ENCODE results near the gene LRBA.

Gene LRBA

DNA sequence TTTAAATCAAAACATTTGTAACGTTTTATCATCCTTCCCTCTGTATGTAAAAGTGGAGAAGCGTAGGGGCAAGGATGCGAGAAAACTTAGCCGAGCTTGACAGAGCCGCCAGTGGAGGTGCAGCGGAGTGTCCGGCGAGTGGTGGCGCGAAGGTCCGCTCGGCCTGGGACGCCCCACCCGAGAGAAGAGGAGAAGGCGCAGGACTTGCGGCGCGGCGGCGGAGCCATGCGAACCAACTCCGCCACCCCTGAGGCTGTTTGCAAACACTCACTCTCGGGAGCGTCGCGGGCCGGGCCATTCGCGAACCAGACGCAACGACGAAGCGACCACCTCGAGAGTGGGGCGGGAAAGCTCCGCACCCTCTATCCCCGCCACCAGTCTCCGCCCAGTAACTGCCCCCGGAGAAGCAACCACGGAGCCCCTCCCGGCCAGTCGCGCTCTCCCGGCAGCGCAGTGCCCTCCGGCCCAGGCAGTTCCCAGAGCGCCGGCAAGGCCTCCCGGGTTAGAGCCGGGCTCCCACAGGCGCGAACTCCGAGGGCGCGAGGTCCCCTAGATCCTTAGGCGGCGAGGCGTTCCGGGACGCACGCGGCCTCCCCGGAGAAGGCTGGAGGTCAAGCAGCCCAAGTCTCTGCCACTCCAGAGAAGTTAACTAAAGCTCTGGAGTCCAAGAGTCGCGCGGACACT, 435.4 kb downstream of the LRBA start:
- peak overlapping the region; percentile 91 for H2BK5ac ChIP-seq (ENCODE audit: low read length)
- peaks cover 6 to 22% of the 10 kb centered on the region in 2 donors for H3K4me1 ChIP-seq (ENCODE audit: control insufficient read depth in 2 of 2, insufficient read depth in 1 of 2, low read depth in 1 of 2, low read length in 2 of 2)
- H3K27ac ChIP-seq (replicated peaks; ENCODE audit: low read length) = peak overlapping the region; percentile 80
- peak overlapping the region; percentile 97 for H2BK12ac ChIP-seq (ENCODE audit: low read length)
- no CpG with 5 or more reads among the region's 66 CpGs for WGBS, 2 donors (ENCODE audit: extremely low coverage in 2 of 2, insufficient read length in 2 of 2, insufficient replicate concordance in 1 of 2)
- peak overlapping the region; percentile 75 for H2BK120ac ChIP-seq (ENCODE audit: low read depth, low read length)
- peak overlapping the region; percentile 86 for H3K23ac ChIP-seq (ENCODE audit: low read depth, low read length, poor library complexity)
- peaks cover 0 to 32% (median 18%) of the 10 kb centered on the region in 3 experiments for H3K27me3 ChIP-seq (ENCODE audit: control insufficient read depth in 3 of 3, insufficient read depth in 3 of 3, low read depth in 1 of 3, low read length in 3 of 3)
- H3K4me3 ChIP-seq (ENCODE audit: low read length in 2 of 2) = peak overlapping the region; percentile 56 to 75
- no peaks in the 10 kb centered on the region for H3K9me3 ChIP-seq (replicated peaks in 1 of 2; ENCODE audit: control insufficient read depth in 2 of 2, insufficient read depth in 1 of 2, low read depth in 1 of 2, low read length in 2 of 2)
- no peak overlapping the region for H2AK5ac ChIP-seq (ENCODE audit: low read depth, low read length)
- no peak overlapping the region for H4K91ac ChIP-seq (ENCODE audit: low read depth, low read length, poor library complexity)
- peak overlapping the region; percentile 99 for H3K18ac ChIP-seq (ENCODE audit: low read length)
- H3K4ac ChIP-seq (ENCODE audit: low read length) = no peak overlapping the region
- peak; percentile 62 for DNase-seq (ENCODE audit: low spot score)
- H3K79me1 ChIP-seq (ENCODE audit: low read depth, low read length) = peaks cover 2% of the 10 kb centered on the region
- peak overlapping the region; percentile 47 for H3K14ac ChIP-seq (ENCODE audit: low read length)
- H3K36me3 ChIP-seq (replicated peaks in 1 of 2; ENCODE audit: control insufficient read depth in 2 of 2, insufficient read depth in 2 of 2, low read length in 2 of 2) = no peaks in the 10 kb centered on the region
- peak overlapping the region; percentile 93 for H2AFZ ChIP-seq (ENCODE audit: low read length)
- no peak overlapping the region for H4K8ac ChIP-seq (ENCODE audit: low read depth, low read length)
- peak overlapping the region; percentile 69 for H3K4me2 ChIP-seq (ENCODE audit: insufficient read depth, low read length, poor library complexity, severe bottlenecking)
- H3K9ac ChIP-seq (ENCODE audit: low read depth, low read length, poor library complexity) = peak overlapping the region; percentile 89
- peak overlapping the region; percentile 60 for H2BK15ac ChIP-seq (ENCODE audit: low read length)

DNA sequence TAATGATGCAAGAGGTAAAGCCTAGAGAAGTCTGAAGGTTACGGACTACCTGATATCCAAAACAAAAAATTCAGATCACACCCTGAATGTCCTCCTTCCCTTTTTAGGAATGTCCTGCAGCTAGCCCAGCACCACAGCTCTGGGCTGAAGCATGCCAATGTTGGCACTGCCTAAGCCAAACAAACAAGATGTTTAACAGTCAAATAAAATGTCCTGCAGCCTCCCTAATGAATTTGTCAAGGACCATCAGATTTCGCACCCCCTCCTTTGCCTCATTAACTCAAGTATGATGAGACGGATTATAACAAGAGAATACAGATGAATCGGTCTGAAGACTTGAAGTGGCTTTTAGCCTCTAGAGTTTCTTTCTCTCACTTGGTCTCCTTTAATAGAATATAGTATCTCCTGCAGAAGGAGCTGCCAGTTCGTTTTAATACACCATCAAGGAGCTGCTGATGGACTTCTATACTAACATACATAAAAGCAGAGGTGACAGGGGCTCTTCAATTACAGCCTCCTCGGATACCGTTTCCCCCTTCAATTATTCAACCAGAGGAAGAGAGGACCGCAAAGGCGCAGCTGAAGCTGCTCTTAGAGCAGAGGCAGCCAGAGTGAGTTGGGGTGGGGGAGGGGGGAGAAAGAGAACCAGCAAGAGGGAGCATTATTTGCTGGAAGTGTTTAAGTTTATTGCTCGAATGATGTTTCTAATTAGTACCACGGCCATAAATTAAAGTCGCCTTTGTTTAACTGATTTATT, 436.2 kb downstream of the LRBA start:
- Histone ChIP-seq H2BK12ac (ENCODE audit: low read length) (no peak overlapping the region), H3K27me3 (ENCODE audit: control insufficient read depth in 3 of 3, insufficient read depth in 3 of 3, low read depth in 1 of 3, low read length in 3 of 3) (peaks cover 0 to 26% (median 18%) of the 10 kb centered on the region in 3 experiments), H3K9ac (ENCODE audit: low read depth, low read length, poor library complexity) (no peak overlapping the region), H4K91ac (ENCODE audit: low read depth, low read length, poor library complexity) (no peak overlapping the region), H2AK5ac (ENCODE audit: low read depth, low read length) (no peak overlapping the region), H3K18ac (ENCODE audit: low read length) (no peak overlapping the region), H3K4me1 (ENCODE audit: control insufficient read depth in 2 of 2, insufficient read depth in 1 of 2, low read depth in 1 of 2, low read length in 2 of 2) (peaks cover 6 to 19% of the 10 kb centered on the region in 2 donors), H2BK15ac (ENCODE audit: low read length) (no peak overlapping the region), H3K27ac (replicated peaks; ENCODE audit: low read length) (peak overlapping the region; percentile 80), H2BK120ac (ENCODE audit: low read depth, low read length) (no peak overlapping the region), H3K9me3 (replicated peaks in 1 of 2; ENCODE audit: control insufficient read depth in 2 of 2, insufficient read depth in 1 of 2, low read depth in 1 of 2, low read length in 2 of 2) (no peaks in the 10 kb centered on the region), H2AFZ (ENCODE audit: low read length) (peak overlapping the region; percentile 93), H4K8ac (ENCODE audit: low read depth, low read length) (no peak overlapping the region), H3K4me3 (ENCODE audit: low read length in 2 of 2) (peak overlapping the region in 1 of 2 donors; percentile 56), H3K36me3 (replicated peaks in 1 of 2; ENCODE audit: control insufficient read depth in 2 of 2, insufficient read depth in 2 of 2, low read length in 2 of 2) (no peaks in the 10 kb centered on the region), H3K4ac (ENCODE audit: low read length) (no peak overlapping the region), H3K79me1 (ENCODE audit: low read depth, low read length) (peaks cover 2% of the 10 kb centered on the region), H3K4me2 (ENCODE audit: insufficient read depth, low read length, poor library complexity, severe bottlenecking) (peak overlapping the region; percentile 69), H2BK5ac (ENCODE audit: low read length) (peak overlapping the region; percentile 91), H3K14ac (ENCODE audit: low read length) (no peak overlapping the region), H3K23ac (ENCODE audit: low read depth, low read length, poor library complexity) (no peak overlapping the region)
- WGBS, 2 donors (ENCODE audit: extremely low coverage in 2 of 2, insufficient read length in 2 of 2, insufficient replicate concordance in 1 of 2) = no CpG with 5 or more reads among the region's 12 CpGs
- peak; percentile 55 for DNase-seq (ENCODE audit: low spot score)

GRCh38 chr4:150577796-150578195, 437.3 kb downstream of the LRBA start:
- Histone ChIP-seq H3K18ac (ENCODE audit: low read length) (no peak overlapping the region), H2BK12ac (ENCODE audit: low read length) (no peak overlapping the region), H3K36me3 (replicated peaks in 1 of 2; ENCODE audit: control insufficient read depth in 2 of 2, insufficient read depth in 2 of 2, low read length in 2 of 2) (no peaks in the 10 kb centered on the region), H4K91ac (ENCODE audit: low read depth, low read length, poor library complexity) (no peak overlapping the region), H3K23ac (ENCODE audit: low read depth, low read length, poor library complexity) (no peak overlapping the region), H3K27ac (replicated peaks; ENCODE audit: low read length) (no peak overlapping the region), H2BK120ac (ENCODE audit: low read depth, low read length) (no peak overlapping the region), H2AFZ (ENCODE audit: low read length) (no peak overlapping the region), H2AK5ac (ENCODE audit: low read depth, low read length) (no peak overlapping the region), H3K79me1 (ENCODE audit: low read depth, low read length) (no peaks in the 10 kb centered on the region), H3K9ac (ENCODE audit: low read depth, low read length, poor library complexity) (no peak overlapping the region), H3K14ac (ENCODE audit: low read length) (no peak overlapping the region), H3K9me3 (replicated peaks in 1 of 2; ENCODE audit: control insufficient read depth in 2 of 2, insufficient read depth in 1 of 2, low read depth in 1 of 2, low read length in 2 of 2) (no peaks in the 10 kb centered on the region), H3K4ac (ENCODE audit: low read length) (no peak overlapping the region), H2BK15ac (ENCODE audit: low read length) (no peak overlapping the region), H3K4me2 (ENCODE audit: insufficient read depth, low read length, poor library complexity, severe bottlenecking) (no peak overlapping the region), H3K4me1 (ENCODE audit: control insufficient read depth in 2 of 2, insufficient read depth in 1 of 2, low read depth in 1 of 2, low read length in 2 of 2) (peaks cover 3 to 12% of the 10 kb centered on the region in 2 donors), H2BK5ac (ENCODE audit: low read length) (no peak overlapping the region), H4K8ac (ENCODE audit: low read depth, low read length) (no peak overlapping the region), H3K4me3 (ENCODE audit: low read length in 2 of 2) (no peak overlapping the region), H3K27me3 (ENCODE audit: control insufficient read depth in 3 of 3, insufficient read depth in 3 of 3, low read depth in 1 of 3, low read length in 3 of 3) (peaks cover 0 to 14% (median 6%) of the 10 kb centered on the region in 3 experiments)
- DNase-seq (ENCODE audit: low spot score) = no peak
- WGBS, 2 donors (ENCODE audit: extremely low coverage in 2 of 2, insufficient read length in 2 of 2, insufficient replicate concordance in 1 of 2) = no CpG with 5 or more reads among the region's 1 CpG

DNA sequence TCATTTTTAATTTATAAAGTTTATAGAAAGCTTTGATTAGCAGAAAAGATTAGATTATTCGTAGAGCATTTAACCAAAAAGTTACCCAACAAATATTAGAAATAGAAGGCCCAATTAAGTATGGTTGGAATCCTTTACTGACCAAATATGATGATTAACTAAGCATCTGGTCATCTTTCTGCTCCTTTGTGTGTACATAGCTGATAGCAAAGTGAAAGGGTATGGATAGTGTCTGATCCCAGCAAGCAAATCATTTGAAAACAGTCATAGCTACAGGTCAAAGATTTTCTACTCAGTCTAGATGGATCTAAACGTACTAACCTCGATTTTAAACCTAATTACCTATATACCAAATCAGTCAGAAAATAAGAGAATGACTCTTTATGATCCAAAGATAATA, 440.4 kb downstream of the LRBA start:
- no peak overlapping the region for H3K4ac ChIP-seq (ENCODE audit: low read length)
- no CpG with 5 or more reads among the region's 3 CpGs for WGBS, 2 donors (ENCODE audit: extremely low coverage in 2 of 2, insufficient read length in 2 of 2, insufficient replicate concordance in 1 of 2)
- H3K14ac ChIP-seq (ENCODE audit: low read length) = no peak overlapping the region
- no peak overlapping the region for H2AK5ac ChIP-seq (ENCODE audit: low read depth, low read length)
- H2BK12ac ChIP-seq (ENCODE audit: low read length) = no peak overlapping the region
- H2AFZ ChIP-seq (ENCODE audit: low read length) = no peak overlapping the region
- no peak overlapping the region for H2BK5ac ChIP-seq (ENCODE audit: low read length)
- no peak overlapping the region for H4K91ac ChIP-seq (ENCODE audit: low read depth, low read length, poor library complexity)
- no peaks in the 10 kb centered on the region for H3K27me3 ChIP-seq (ENCODE audit: control insufficient read depth in 3 of 3, insufficient read depth in 3 of 3, low read depth in 1 of 3, low read length in 3 of 3)
- H3K9ac ChIP-seq (ENCODE audit: low read depth, low read length, poor library complexity) = no peak overlapping the region
- H3K36me3 ChIP-seq (replicated peaks in 1 of 2; ENCODE audit: control insufficient read depth in 2 of 2, insufficient read depth in 2 of 2, low read length in 2 of 2) = peaks cover 0 to 2% of the 10 kb centered on the region in 2 donors
- H3K23ac ChIP-seq (ENCODE audit: low read depth, low read length, poor library complexity) = no peak overlapping the region
- H2BK15ac ChIP-seq (ENCODE audit: low read length) = no peak overlapping the region
- no peaks in the 10 kb centered on the region for H3K9me3 ChIP-seq (replicated peaks in 1 of 2; ENCODE audit: control insufficient read depth in 2 of 2, insufficient read depth in 1 of 2, low read depth in 1 of 2, low read length in 2 of 2)
- H4K8ac ChIP-seq (ENCODE audit: low read depth, low read length) = no peak overlapping the region
- no peak overlapping the region for H3K4me2 ChIP-seq (ENCODE audit: insufficient read depth, low read length, poor library complexity, severe bottlenecking)
- no peaks in the 10 kb centered on the region for H3K79me1 ChIP-seq (ENCODE audit: low read depth, low read length)
- H2BK120ac ChIP-seq (ENCODE audit: low read depth, low read length) = no peak overlapping the region
- no peak overlapping the region for H3K4me3 ChIP-seq (ENCODE audit: low read length in 2 of 2)
- H3K18ac ChIP-seq (ENCODE audit: low read length) = no peak overlapping the region
- DNase-seq (ENCODE audit: low spot score) = no peak
- H3K4me1 ChIP-seq (ENCODE audit: control insufficient read depth in 2 of 2, insufficient read depth in 1 of 2, low read depth in 1 of 2, low read length in 2 of 2) = peaks cover 5 to 6% of the 10 kb centered on the region in 2 donors
- H3K27ac ChIP-seq (replicated peaks; ENCODE audit: low read length) = no peak overlapping the region
